HPDE6-E6E7 (cell line): Measurements from ENCODE around the gene COL1A1.

Experiments
- DNase-seq: peaks from one replicate; pipeline ENCODE4 v3.0.0; 2011; ENCODE audit warnings: missing footprints; ENCODE audit errors: extremely low spot score

Gene COL1A1

GRCh38 chr17:50201276-50201854, at the start of gene COL1A1:
Gene COL1A1, minus strand, starts transcription at chr17:50201631. Its CDS starts 118 bp downstream, at chr17:50201513.
- DNase-seq = no peak

GRCh38 chr17:50248255-50248654, 46.8 kb upstream of the COL1A1 start:
- no peak for DNase-seq

- no peak for DNase-seq
Measured at GRCh38 chr17:50244771-50245170, 43.3 kb upstream of the COL1A1 start.

- no peak for DNase-seq
Measured at GRCh38 chr17:50241431-50241830, 40.0 kb upstream of the COL1A1 start.

GRCh38 chr17:50240851-50241250, 39.4 kb upstream of the COL1A1 start:
- DNase-seq = no peak

GRCh38 chr17:50239937-50240336, 38.5 kb upstream of the COL1A1 start:
- no peak for DNase-seq

- no peak for DNase-seq
Measured at GRCh38 chr17:50238601-50239280, 37.3 kb upstream of the COL1A1 start.

- no peak for DNase-seq
Measured at GRCh38 chr17:50237901-50238300, 36.5 kb upstream of the COL1A1 start.

- no peak for DNase-seq
Measured at GRCh38 chr17:50234581-50234980, 33.1 kb upstream of the COL1A1 start.

- no peak for DNase-seq
Measured at GRCh38 chr17:50225701-50226240, 24.3 kb upstream of the COL1A1 start.

- no peak for DNase-seq
Measured at GRCh38 chr17:50222922-50223321, 21.5 kb upstream of the COL1A1 start.

GRCh38 chr17:50221864-50222545, 20.6 kb upstream of the COL1A1 start:
- peak; percentile 79 for DNase-seq

GRCh38 chr17:50221266-50221863, 19.9 kb upstream of the COL1A1 start:
- no peak for DNase-seq

- no peak for DNase-seq
Measured at GRCh38 chr17:50220811-50221210, 19.4 kb upstream of the COL1A1 start.

- no peak for DNase-seq
Measured at GRCh38 chr17:50219939-50220465, 18.6 kb upstream of the COL1A1 start.

GRCh38 chr17:50219342-50219741, 17.9 kb upstream of the COL1A1 start:
- peak; percentile 77 for DNase-seq

- no peak for DNase-seq
Measured at GRCh38 chr17:50218771-50219315, 17.4 kb upstream of the COL1A1 start.

GRCh38 chr17:50218071-50218759, 16.8 kb upstream of the COL1A1 start:
- DNase-seq = no peak

GRCh38 chr17:50217591-50217990, 16.2 kb upstream of the COL1A1 start:
- no peak for DNase-seq

- no peak for DNase-seq
Measured at GRCh38 chr17:50214976-50215760, 13.7 kb upstream of the COL1A1 start.
